ENCODE data around the gene PDE8B. TPM values are rescaled to one million over a fixed set of nuclear protein-coding genes. Genes with fewer than 3 reads are reported as not detected.

Gene PDE8B
- total RNA-seq, 1 experiment from 2014 or later, result 0.17 TPM

GRCh38 chr5:77360973-77361372 lies 150.5 kb downstream of the PDE8B start:
- BruUV-seq (replicated peaks), result no TSS peak
- H3K9me3 ChIP-seq (ENCODE audit: control insufficient read depth in 1 of 2, insufficient read depth in 1 of 2, low read depth in 1 of 2, low read length in 2 of 2), result no peaks in the 10 kb centered on the region
- H3K4me1 ChIP-seq (ENCODE audit: control insufficient read depth in 1 of 2, insufficient read depth in 2 of 2, low read length in 2 of 2), result peaks cover 0 to 4% of the 10 kb centered on the region in 2 experiments; a peak in 1 of 4 replicates
- no peak overlapping the region for H3K4me3 ChIP-seq (replicated peaks in 1 of 2; ENCODE audit: low read depth in 1 of 2, low read length in 2 of 2)
- RAD21 ChIA-PET (ENCODE audit: low non-redundant PET in 1 of 2, low total read pairs in 2 of 2, uncharacterized antibody in 2 of 2, unreplicated experiment in 2 of 2), result no interaction called here
- no peaks in the 10 kb centered on the region for H3K36me3 ChIP-seq (ENCODE audit: control insufficient read depth in 1 of 2, insufficient read depth in 2 of 2, low read length in 2 of 2)
- CTCF ChIA-PET, result no interaction called here
- H3K9ac ChIP-seq (ENCODE audit: low read length), result no peak overlapping the region
- H3K27ac ChIP-seq (ENCODE audit: low read depth, low read length), result no peak overlapping the region
- H4K20me1 ChIP-seq (ENCODE audit: insufficient read depth), result no peaks in the 10 kb centered on the region
- H3K27me3 ChIP-seq (ENCODE audit: insufficient read depth, low read length), result no peaks in the 10 kb centered on the region
- H2AFZ ChIP-seq (ENCODE audit: low read depth, low read length, poor library complexity, severe bottlenecking), result no peak overlapping the region
- H3K79me2 ChIP-seq (ENCODE audit: insufficient read depth, low read length), result no peaks in the 10 kb centered on the region
- DNase-seq (ENCODE audit: low read depth, low spot score) (no peak), ATAC-seq (no peak)
- H3K9me2 ChIP-seq (ENCODE audit: insufficient read depth), result no peaks in the 10 kb centered on the region
- TF ChIP-seq CBX3 (IDR thresholded peaks at IDR 0.05; ENCODE audit: low read depth) (no peak), TCF7L2 (IDR thresholded peaks at IDR 0.05; ENCODE audit: borderline replicate concordance, extremely low read depth, insufficient read depth, insufficient read length) (no peak), EGR1 (IDR thresholded peaks at IDR 0.05; ENCODE audit: low read depth) (no peak), ZBTB33 (IDR thresholded peaks at IDR 0.05; ENCODE audit: extremely low read depth, insufficient replicate concordance, low read length) (no peak), CTCF (IDR thresholded peaks at IDR 0.05 in 2 of 3, conservative IDR thresholded peaks at IDR 0.05 in 1 of 3; ENCODE audit: borderline replicate concordance in 1 of 3, insufficient read depth in 1 of 3, low read depth in 2 of 3, low read length in 2 of 3) (no peak), FOSL1 (IDR thresholded peaks at IDR 0.05; ENCODE audit: low read depth) (no peak), YY1 (IDR thresholded peaks at IDR 0.05; ENCODE audit: extremely low read depth, insufficient replicate concordance, low read depth, low read length) (no peak), EZH2 (IDR thresholded peaks at IDR 0.05) (no peak), SIN3A (IDR thresholded peaks at IDR 0.05; ENCODE audit: low read depth) (no peak), POLR2AphosphoS5 (IDR thresholded peaks at IDR 0.05; ENCODE audit: low read depth, low read length) (no peak), EZH2phosphoT487 (IDR thresholded peaks at IDR 0.05; ENCODE audit: borderline replicate concordance) (no peak), MAX (IDR thresholded peaks at IDR 0.05) (no peak), RAD21 (IDR thresholded peaks at IDR 0.05; ENCODE audit: low read depth) (no peak), REST (IDR thresholded peaks at IDR 0.05; ENCODE audit: low read depth) (no peak)
- intact Hi-C loops (cut with micrococcal nuclease), result no loop called here
- H3K4me2 ChIP-seq (ENCODE audit: low read length), result no peak overlapping the region
- POLR2A ChIA-PET, result no interaction called here

Measured in HCT116 (cell line).